ENCODE data around the gene ROBO3. TPM values are rescaled to one million over a fixed set of nuclear protein-coding genes. Genes with fewer than 3 reads are reported as not detected.
A peak's percentile ranks its signal among the peaks of the same experiment; 100 is the strongest.

Gene ROBO3
- total and polyA plus RNA-seq, 2 donors (not counting 3 experiments of a cell fraction or from before 2014, with no cell fraction given): 27.1 to 65.4 TPM

DNA sequence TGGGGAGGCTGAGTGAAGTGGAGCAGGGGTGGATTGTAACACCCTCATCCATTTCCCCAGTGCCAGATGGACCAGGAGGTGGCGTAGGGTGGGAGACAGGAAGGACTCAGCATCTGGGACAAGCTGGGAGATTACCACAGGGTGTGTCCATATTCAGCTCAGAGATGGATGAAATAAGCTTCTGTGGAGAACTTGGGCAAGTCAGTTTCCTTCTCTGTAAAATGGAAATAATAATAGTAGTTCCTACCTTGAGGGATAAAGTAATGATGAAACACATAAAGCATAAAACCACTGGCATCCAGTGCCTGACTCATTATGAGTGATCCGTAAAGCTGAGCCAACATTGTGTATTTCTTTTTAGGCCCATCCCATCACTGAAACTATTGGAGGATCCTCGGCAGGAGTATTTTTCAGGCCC, 33.0 kb downstream of the ROBO3 start:
- H3K27me3 ChIP-seq (ENCODE audit: control insufficient read depth in 2 of 2, insufficient read depth in 2 of 2, low read length in 2 of 2): no peaks in the 10 kb centered on the region
- H3K9ac ChIP-seq (replicated peaks; ENCODE audit: extremely low read depth, insufficient read depth, low read length): peak overlapping the region; percentile 88
- peak; percentile 87 for DNase-seq (ENCODE audit: low read depth, low spot score)
- H3K9me1 ChIP-seq (replicated peaks; ENCODE audit: control insufficient read depth, extremely low read depth, insufficient read depth, low read length): no peaks in the 10 kb centered on the region
- CTCF ChIA-PET: interaction anchor here (0.7 to 5.7 kb wide), 20 partner anchors 11 to 531 kb away, joined by 3 to 70 read pairs (median 6); partner anchors contain the start of genes CCDC15, HEPACAM and HEPN1
- peak overlapping the region; percentile 95 for H3K27ac ChIP-seq (ENCODE audit: insufficient read depth, low read depth, low read length)
- dilution Hi-C loops (cut with MboI; ENCODE audit: extremely low pct_ligation_motif_present, low sequenced_read_pairs) (no loop called here), intact Hi-C loops (cut with micrococcal nuclease) (loop anchor here (1.0 to 10.0 kb wide), 10 partner anchors 16 to 1836 kb away; partner anchors contain the start of genes CCDC15, HSPA8, SLC37A2 and STT3A)
- BruUV-seq (replicated peaks): no TSS peak
- H3K9me3 ChIP-seq (replicated peaks; ENCODE audit: control insufficient read depth, insufficient read depth, low read length): no peaks in the 10 kb centered on the region
- peaks cover 10 to 18% of the 10 kb centered on the region in 2 experiments for H3K36me3 ChIP-seq (ENCODE audit: control insufficient read depth in 2 of 2, extremely low read depth in 1 of 2, insufficient read depth in 2 of 2, low read length in 2 of 2)
- no peak overlapping the region for H2AFZ ChIP-seq (ENCODE audit: low read depth, low read length)
- H3K4me2 ChIP-seq (ENCODE audit: insufficient read depth, low read length): peak overlapping the region; percentile 78
- TF ChIP-seq POLR2AphosphoS5 (IDR thresholded peaks at IDR 0.05; ENCODE audit: insufficient read depth, low read depth, low read length): no peak
- TF ChIP-seq MYC (IDR thresholded peaks at IDR 0.05; ENCODE audit: low read depth, low read length): no peak
- TF ChIP-seq, protein P1, sequence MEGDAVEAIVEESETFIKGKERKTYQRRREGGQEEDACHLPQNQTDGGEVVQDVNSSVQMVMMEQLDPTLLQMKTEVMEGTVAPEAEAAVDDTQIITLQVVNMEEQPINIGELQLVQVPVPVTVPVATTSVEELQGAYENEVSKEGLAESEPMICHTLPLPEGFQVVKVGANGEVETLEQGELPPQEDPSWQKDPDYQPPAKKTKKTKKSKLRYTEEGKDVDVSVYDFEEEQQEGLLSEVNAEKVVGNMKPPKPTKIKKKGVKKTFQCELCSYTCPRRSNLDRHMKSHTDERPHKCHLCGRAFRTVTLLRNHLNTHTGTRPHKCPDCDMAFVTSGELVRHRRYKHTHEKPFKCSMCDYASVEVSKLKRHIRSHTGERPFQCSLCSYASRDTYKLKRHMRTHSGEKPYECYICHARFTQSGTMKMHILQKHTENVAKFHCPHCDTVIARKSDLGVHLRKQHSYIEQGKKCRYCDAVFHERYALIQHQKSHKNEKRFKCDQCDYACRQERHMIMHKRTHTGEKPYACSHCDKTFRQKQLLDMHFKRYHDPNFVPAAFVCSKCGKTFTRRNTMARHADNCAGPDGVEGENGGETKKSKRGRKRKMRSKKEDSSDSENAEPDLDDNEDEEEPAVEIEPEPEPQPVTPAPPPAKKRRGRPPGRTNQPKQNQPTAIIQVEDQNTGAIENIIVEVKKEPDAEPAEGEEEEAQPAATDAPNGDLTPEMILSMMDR (IDR thresholded peaks at IDR 0.05; ENCODE audit: extremely low read depth in 1 of 2, insufficient read depth in 1 of 2, low read depth in 1 of 2, low read length in 2 of 2): peak; percentile 17 to 24
- TF ChIP-seq JUN (IDR thresholded peaks at IDR 0.05; ENCODE audit: borderline replicate concordance, insufficient read depth, insufficient read length, low read depth): no peak
- TF ChIP-seq GATA2 (IDR thresholded peaks at IDR 0.05; ENCODE audit: insufficient read depth, insufficient read length, low read depth, low read length): no peak
- TF ChIP-seq FOS (IDR thresholded peaks at IDR 0.05; ENCODE audit: borderline replicate concordance, insufficient read depth, low read length): peak; percentile 74
- no peak for TF ChIP-seq POLR2A (IDR thresholded peaks at IDR 0.05; ENCODE audit: low read depth, low read length)
- TF ChIP-seq EZH2 (IDR thresholded peaks at IDR 0.05; ENCODE audit: borderline replicate concordance, low read depth, low read length, severe bottlenecking): no peak
- TF ChIP-seq, protein P2, sequence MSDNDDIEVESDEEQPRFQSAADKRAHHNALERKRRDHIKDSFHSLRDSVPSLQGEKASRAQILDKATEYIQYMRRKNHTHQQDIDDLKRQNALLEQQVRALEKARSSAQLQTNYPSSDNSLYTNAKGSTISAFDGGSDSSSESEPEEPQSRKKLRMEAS (IDR thresholded peaks at IDR 0.05; ENCODE audit: insufficient read depth, insufficient read length): no peak
- POLR2A ChIA-PET: interaction anchor here (1.4 to 4.2 kb wide), 8 partner anchors 11 to 55 kb away, joined by 3 to 39 read pairs (median 6); partner anchors contain the start of gene CCDC15
- H3K4me1 ChIP-seq (ENCODE audit: control insufficient read depth, extremely low read depth, insufficient read depth, low read length): peaks cover 73% of the 10 kb centered on the region
- FAIRE-seq: no peak
- peaks cover 52% of the 10 kb centered on the region for H3K79me2 ChIP-seq (ENCODE audit: control insufficient read depth, insufficient read depth, low read length)
- peak overlapping the region in 2 of 3 experiments; percentile 88 to 89 for H3K4me3 ChIP-seq (replicated peaks in 1 of 3; ENCODE audit: insufficient read depth in 1 of 3, low read depth in 1 of 3, low read length in 3 of 3)
- H4K20me1 ChIP-seq (replicated peaks; ENCODE audit: control insufficient read depth, extremely low read depth, insufficient read depth, low read length): no peaks in the 10 kb centered on the region
